ENCODE data around the gene RHOXF2B.
"Not testable (repeated sequence)": the region's sequence is repeated elsewhere in the genome, so short reads cannot be mapped to it uniquely, and the experiment has no call there.

DNA sequence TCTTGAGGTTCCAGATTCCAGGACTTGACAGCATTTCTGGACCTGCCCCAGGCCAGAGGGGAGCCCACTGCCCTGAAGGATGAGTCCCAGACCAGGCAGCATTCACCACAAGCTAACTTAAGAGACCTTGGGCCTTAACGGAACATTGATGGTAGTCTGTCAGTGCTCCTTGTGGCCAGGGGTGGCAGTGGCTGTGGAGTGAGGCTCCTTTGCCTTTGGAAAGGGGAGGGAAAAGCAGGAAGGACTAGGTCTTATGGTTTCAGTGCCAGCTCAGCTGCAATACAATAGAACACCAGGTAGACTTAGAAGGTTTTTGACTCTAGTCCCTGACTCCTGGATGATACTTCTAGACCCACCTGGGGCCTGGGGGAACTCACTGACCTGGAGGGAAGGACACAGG lies 11.3 kb downstream of the RHOXF2B start:
- TF ChIP-seq, protein P1, sequence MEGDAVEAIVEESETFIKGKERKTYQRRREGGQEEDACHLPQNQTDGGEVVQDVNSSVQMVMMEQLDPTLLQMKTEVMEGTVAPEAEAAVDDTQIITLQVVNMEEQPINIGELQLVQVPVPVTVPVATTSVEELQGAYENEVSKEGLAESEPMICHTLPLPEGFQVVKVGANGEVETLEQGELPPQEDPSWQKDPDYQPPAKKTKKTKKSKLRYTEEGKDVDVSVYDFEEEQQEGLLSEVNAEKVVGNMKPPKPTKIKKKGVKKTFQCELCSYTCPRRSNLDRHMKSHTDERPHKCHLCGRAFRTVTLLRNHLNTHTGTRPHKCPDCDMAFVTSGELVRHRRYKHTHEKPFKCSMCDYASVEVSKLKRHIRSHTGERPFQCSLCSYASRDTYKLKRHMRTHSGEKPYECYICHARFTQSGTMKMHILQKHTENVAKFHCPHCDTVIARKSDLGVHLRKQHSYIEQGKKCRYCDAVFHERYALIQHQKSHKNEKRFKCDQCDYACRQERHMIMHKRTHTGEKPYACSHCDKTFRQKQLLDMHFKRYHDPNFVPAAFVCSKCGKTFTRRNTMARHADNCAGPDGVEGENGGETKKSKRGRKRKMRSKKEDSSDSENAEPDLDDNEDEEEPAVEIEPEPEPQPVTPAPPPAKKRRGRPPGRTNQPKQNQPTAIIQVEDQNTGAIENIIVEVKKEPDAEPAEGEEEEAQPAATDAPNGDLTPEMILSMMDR (IDR thresholded peaks at IDR 0.05) = not testable (repeated sequence)
- TF ChIP-seq POLR2AphosphoS5 (IDR thresholded peaks at IDR 0.05; ENCODE audit: insufficient read depth in 1 of 2, low read depth in 1 of 2); POLR2A (IDR thresholded peaks at IDR 0.05): not testable (repeated sequence)
